ENCODE data around the gene MAST4.

The MAST4 gene

GRCh38 chr5:66880401-66880800, 284.2 kb downstream of the MAST4 start:
- TF ChIP-seq CTCF (IDR thresholded peaks at IDR 0.05; ENCODE audit: low read depth, low read length), result no peak
- no peak overlapping the region for H3K4me3 ChIP-seq (ENCODE audit: low read depth, low read length)

- no peak for TF ChIP-seq CTCF (IDR thresholded peaks at IDR 0.05; ENCODE audit: low read depth, low read length)
- H3K4me3 ChIP-seq (ENCODE audit: low read depth, low read length), result no peak overlapping the region
These were observed 285.4 kb downstream of the MAST4 start for GRCh38 chr5:66881480-66882161.

GRCh38 chr5:66882606-66883227, 286.5 kb downstream of the MAST4 start:
- TF ChIP-seq CTCF (IDR thresholded peaks at IDR 0.05; ENCODE audit: low read depth, low read length), result no peak

GRCh38 chr5:66884564-66885243, 288.5 kb downstream of the MAST4 start:
- no peak for TF ChIP-seq CTCF (IDR thresholded peaks at IDR 0.05; ENCODE audit: low read depth, low read length)
- no peak overlapping the region for H3K4me3 ChIP-seq (ENCODE audit: low read depth, low read length)

More at GRCh38 chr5:66882606-66883227, 286.5 kb downstream of the MAST4 start:
- no peak overlapping the region for H3K4me3 ChIP-seq (ENCODE audit: low read depth, low read length)

GRCh38 chr5:66886941-66887340, 290.7 kb downstream of the MAST4 start:
- no peak overlapping the region for H3K4me3 ChIP-seq (ENCODE audit: low read depth, low read length)
- no peak for TF ChIP-seq CTCF (IDR thresholded peaks at IDR 0.05; ENCODE audit: low read depth, low read length)

- no peak for TF ChIP-seq CTCF (IDR thresholded peaks at IDR 0.05; ENCODE audit: low read depth, low read length)
- H3K4me3 ChIP-seq (ENCODE audit: low read depth, low read length), result no peak overlapping the region
These were observed 292.4 kb downstream of the MAST4 start for GRCh38 chr5:66888613-66889012.

- no peak for TF ChIP-seq CTCF (IDR thresholded peaks at IDR 0.05; ENCODE audit: low read depth, low read length)
These were observed 292.9 kb downstream of the MAST4 start for GRCh38 chr5:66889056-66889455.

More at GRCh38 chr5:66889056-66889455, 292.9 kb downstream of the MAST4 start:
- H3K4me3 ChIP-seq (ENCODE audit: low read depth, low read length), result no peak overlapping the region

All from WI38 (cell line).